ENCODE measurements around the gene AIFM1. TPM values are rescaled to one million over a fixed set of nuclear protein-coding genes. Genes with fewer than 3 reads are reported as not detected.
A peak's percentile ranks its signal among the peaks of the same experiment; 100 is the strongest.

Gene AIFM1
- total RNA-seq, 1 donor: 15.2 TPM

DNA sequence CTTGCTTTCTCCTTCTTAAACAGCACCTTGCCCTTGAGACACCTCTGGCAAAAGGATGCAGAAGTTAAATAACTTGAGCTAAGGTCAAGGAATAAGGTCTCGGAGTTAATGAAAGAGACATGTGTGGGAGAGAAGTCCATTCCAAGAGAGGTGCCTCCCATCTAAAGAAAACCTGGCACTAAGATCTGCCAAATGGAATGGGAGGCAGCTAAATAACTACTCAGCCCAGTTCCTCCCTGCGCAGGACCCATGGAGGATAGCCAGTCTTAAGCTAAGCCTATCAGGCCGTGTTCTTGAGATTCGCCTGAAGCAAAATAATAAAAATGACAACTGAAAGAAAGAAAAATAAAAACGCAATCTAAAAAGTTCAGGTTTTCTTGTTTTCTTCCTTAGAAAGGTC, 34.7 kb downstream of the AIFM1 start:
- Histone ChIP-seq H3K27me3 (ENCODE audit: insufficient read depth, low read length) (peaks cover 4% of the 10 kb centered on the region), H3K4me3 (ENCODE audit: insufficient read depth, low read length) (no peak overlapping the region), H3K4me2 (ENCODE audit: insufficient read depth, low read length) (no peak overlapping the region), H3K27ac (ENCODE audit: low read depth, low read length) (no peak overlapping the region), H4K20me1 (ENCODE audit: insufficient read depth, low read length) (no peaks in the 10 kb centered on the region), H3K4me1 (ENCODE audit: insufficient read depth, low read length) (no peaks in the 10 kb centered on the region), H3K36me3 (ENCODE audit: insufficient read depth, low read length) (peaks cover 23% of the 10 kb centered on the region), H2AFZ (ENCODE audit: low read length) (no peak overlapping the region), H3K9me3 (ENCODE audit: low read depth, low read length) (no peaks in the 10 kb centered on the region), H3K79me2 (ENCODE audit: insufficient read depth, low read length) (no peaks in the 10 kb centered on the region)
- no peak for DNase-seq (ENCODE audit: insufficient read length, low spot score, missing footprints)
- TF ChIP-seq, protein P1, sequence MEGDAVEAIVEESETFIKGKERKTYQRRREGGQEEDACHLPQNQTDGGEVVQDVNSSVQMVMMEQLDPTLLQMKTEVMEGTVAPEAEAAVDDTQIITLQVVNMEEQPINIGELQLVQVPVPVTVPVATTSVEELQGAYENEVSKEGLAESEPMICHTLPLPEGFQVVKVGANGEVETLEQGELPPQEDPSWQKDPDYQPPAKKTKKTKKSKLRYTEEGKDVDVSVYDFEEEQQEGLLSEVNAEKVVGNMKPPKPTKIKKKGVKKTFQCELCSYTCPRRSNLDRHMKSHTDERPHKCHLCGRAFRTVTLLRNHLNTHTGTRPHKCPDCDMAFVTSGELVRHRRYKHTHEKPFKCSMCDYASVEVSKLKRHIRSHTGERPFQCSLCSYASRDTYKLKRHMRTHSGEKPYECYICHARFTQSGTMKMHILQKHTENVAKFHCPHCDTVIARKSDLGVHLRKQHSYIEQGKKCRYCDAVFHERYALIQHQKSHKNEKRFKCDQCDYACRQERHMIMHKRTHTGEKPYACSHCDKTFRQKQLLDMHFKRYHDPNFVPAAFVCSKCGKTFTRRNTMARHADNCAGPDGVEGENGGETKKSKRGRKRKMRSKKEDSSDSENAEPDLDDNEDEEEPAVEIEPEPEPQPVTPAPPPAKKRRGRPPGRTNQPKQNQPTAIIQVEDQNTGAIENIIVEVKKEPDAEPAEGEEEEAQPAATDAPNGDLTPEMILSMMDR (IDR thresholded peaks at IDR 0.05; ENCODE audit: extremely low read depth, low read depth, low read length): no peak

DNA sequence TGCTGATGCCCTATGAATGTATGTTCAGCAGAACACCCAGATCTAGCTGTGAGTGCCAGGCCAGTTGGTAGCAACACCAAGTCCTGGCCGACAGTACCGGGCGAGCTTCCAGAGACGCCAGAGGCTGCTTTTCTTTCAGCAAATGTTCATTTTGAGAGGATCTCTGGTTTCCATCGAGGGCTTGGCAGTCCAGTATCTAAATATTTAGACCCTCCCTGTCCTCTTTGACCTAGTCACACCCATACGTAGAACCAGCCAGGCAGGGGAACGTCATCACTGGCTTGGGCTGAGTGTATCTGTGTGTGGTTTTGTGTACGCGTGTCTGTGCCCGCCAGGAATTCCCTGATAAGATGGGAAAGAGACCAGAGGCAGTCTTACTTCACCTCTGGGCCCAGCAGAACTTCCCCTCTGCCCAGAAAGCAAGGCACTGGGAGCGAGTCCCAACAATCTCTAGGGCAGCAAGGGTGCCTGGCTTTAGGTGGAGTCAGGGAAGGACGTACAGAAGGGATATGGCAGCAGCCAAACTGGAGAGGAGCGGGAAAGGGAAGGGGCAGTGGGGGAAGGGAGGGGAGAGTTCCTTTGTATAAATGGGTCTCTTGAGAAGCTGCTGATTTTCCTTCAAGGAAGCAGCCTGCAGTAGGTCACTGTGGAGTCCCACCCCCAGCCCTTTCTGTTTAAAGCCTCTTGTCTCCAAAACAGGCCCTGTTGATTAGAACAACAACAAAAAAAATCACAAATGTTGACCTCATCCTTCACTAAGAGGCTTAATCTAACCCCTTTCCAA, 40.4 kb downstream of the AIFM1 start:
- Histone ChIP-seq H3K4me1 (ENCODE audit: insufficient read depth, low read length) (no peaks in the 10 kb centered on the region), H3K79me2 (ENCODE audit: insufficient read depth, low read length) (no peaks in the 10 kb centered on the region), H3K27ac (ENCODE audit: low read depth, low read length) (no peak overlapping the region), H3K36me3 (ENCODE audit: insufficient read depth, low read length) (peaks cover 3% of the 10 kb centered on the region), H2AFZ (ENCODE audit: low read length) (no peak overlapping the region), H3K9me3 (ENCODE audit: low read depth, low read length) (no peaks in the 10 kb centered on the region), H3K4me2 (ENCODE audit: insufficient read depth, low read length) (no peak overlapping the region), H3K27me3 (ENCODE audit: insufficient read depth, low read length) (no peaks in the 10 kb centered on the region), H4K20me1 (ENCODE audit: insufficient read depth, low read length) (no peaks in the 10 kb centered on the region), H3K4me3 (ENCODE audit: insufficient read depth, low read length) (no peak overlapping the region)
- DNase-seq (ENCODE audit: insufficient read length, low spot score, missing footprints): no peak
- TF ChIP-seq, protein P1 (IDR thresholded peaks at IDR 0.05; ENCODE audit: extremely low read depth, low read depth, low read length): no peak

DNA sequence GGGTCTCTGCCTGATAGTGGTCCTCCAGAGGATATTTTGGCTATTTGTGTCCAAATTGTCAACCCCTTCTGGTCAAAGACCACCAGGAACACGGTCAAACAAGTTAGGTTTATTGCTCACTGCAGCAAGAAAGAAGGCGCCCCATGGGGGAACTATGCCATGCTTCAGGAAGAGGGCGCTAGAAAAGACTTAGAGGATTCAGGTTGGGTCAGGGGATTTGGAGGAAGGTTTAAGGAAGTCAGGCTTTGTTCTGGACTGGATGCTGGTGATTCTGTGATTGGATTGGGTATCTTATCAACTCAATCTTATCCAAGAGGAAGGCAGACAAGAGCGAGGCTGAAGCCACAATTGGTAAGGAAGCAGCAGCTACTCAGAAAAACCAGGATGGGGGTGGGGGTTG, 41.1 kb downstream of the AIFM1 start:
- no peaks in the 10 kb centered on the region for H4K20me1 ChIP-seq (ENCODE audit: insufficient read depth, low read length)
- H3K79me2 ChIP-seq (ENCODE audit: insufficient read depth, low read length): no peaks in the 10 kb centered on the region
- H3K9me3 ChIP-seq (ENCODE audit: low read depth, low read length): no peaks in the 10 kb centered on the region
- H3K4me2 ChIP-seq (ENCODE audit: insufficient read depth, low read length): no peak overlapping the region
- DNase-seq (ENCODE audit: insufficient read length, low spot score, missing footprints): no peak
- no peak overlapping the region for H2AFZ ChIP-seq (ENCODE audit: low read length)
- H3K27ac ChIP-seq (ENCODE audit: low read depth, low read length): no peak overlapping the region
- H3K4me1 ChIP-seq (ENCODE audit: insufficient read depth, low read length): peaks cover under 1% of the 10 kb centered on the region
- H3K27me3 ChIP-seq (ENCODE audit: insufficient read depth, low read length): no peaks in the 10 kb centered on the region
- peaks cover 3% of the 10 kb centered on the region for H3K36me3 ChIP-seq (ENCODE audit: insufficient read depth, low read length)
- no peak overlapping the region for H3K4me3 ChIP-seq (ENCODE audit: insufficient read depth, low read length)
- TF ChIP-seq, protein P1 (IDR thresholded peaks at IDR 0.05; ENCODE audit: extremely low read depth, low read depth, low read length): no peak

GRCh38 chrX:130121505-130121800, 44.2 kb downstream of the AIFM1 start:
- no peak for DNase-seq (ENCODE audit: insufficient read length, low spot score, missing footprints)
- Histone ChIP-seq H3K27me3 (ENCODE audit: insufficient read depth, low read length) (no peaks in the 10 kb centered on the region), H3K79me2 (ENCODE audit: insufficient read depth, low read length) (no peaks in the 10 kb centered on the region), H3K27ac (ENCODE audit: low read depth, low read length) (no peak overlapping the region), H3K4me2 (ENCODE audit: insufficient read depth, low read length) (peak overlapping the region; percentile 65), H3K4me3 (ENCODE audit: insufficient read depth, low read length) (peak overlapping the region; percentile 66), H3K9me3 (ENCODE audit: low read depth, low read length) (no peaks in the 10 kb centered on the region), H3K4me1 (ENCODE audit: insufficient read depth, low read length) (peaks cover 9% of the 10 kb centered on the region), H2AFZ (ENCODE audit: low read length) (no peak overlapping the region), H3K36me3 (ENCODE audit: insufficient read depth, low read length) (no peaks in the 10 kb centered on the region), H4K20me1 (ENCODE audit: insufficient read depth, low read length) (peaks cover 9% of the 10 kb centered on the region)
- TF ChIP-seq, protein P1 (IDR thresholded peaks at IDR 0.05; ENCODE audit: extremely low read depth, low read depth, low read length): no peak
